Cardiac septum (tissue), 1 donor: ENCODE data around the gene CFAP221. TPM values are rescaled to one million over a fixed set of nuclear protein-coding genes. Genes with fewer than 3 reads are reported as not detected.

Source experiments
- DNase-seq: peaks from one replicate; pipeline ENCODE4 v3.0.0-alpha.2; 2020; ENCODE audit warnings: low spot score
- intact Hi-C: fragments of 100-400 bp; cut with DNase I; formaldehyde crosslinking; loops from one replicate; pipeline ENCODE4 v1.14.0; 2022
- total RNA-seq: library from RNA; stranded (reverse); fragmentation: NEBNext Ultra II Directional; extraction: Animal tissue kit (Norgen Biotek cat#: 25700); gene quantifications from one replicate; pipeline ENCODE4 v1.2.1, GENCODE V29; 2021
- donor health status: DM: no; HTN: no; CAD: no.

The CFAP221 gene
- total RNA-seq, 1 donor from 2014 or later = 1.2 TPM

DNA sequence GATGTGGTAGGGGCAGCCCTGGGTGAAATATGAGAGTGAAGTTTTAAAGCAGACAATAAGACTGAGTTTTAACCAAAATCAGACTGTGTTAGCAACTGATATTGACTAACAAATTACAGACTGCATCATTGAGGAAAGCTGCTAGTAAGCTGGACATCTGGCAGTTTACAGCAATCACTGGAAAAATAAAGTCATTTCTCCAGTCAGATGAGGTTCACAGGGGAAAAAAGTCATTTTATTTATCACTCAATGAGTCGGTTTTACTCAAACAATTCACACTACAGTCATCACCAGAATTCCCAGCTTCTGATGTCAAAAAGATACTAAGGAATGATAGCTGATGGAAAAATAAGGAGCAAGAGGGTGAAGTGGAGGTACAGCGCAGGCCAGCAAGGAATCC, 124.3 kb downstream of the CFAP221 start:
- intact Hi-C loops = no loop called here
- no peak for DNase-seq

DNA sequence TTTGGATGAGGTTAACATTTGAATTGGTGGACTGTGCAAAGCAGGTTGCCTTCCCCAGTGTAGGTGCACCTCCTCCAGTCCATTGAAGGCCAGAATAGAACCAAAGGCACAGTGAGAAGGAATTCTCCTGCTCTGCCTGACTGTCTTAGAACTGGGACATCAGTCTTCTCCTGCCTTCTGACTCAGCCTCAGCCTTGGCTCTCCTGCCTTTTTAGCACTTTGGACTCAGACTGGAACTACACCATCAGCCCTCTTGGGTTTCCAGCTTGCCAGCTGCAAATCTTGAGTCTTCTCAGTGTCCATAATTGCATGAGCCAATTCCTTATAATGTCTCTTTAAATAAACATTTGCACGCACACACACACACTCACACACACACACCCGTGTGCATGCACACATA, 126.8 kb downstream of the CFAP221 start:
- DNase-seq = no peak
- intact Hi-C loops = no loop called here

DNA sequence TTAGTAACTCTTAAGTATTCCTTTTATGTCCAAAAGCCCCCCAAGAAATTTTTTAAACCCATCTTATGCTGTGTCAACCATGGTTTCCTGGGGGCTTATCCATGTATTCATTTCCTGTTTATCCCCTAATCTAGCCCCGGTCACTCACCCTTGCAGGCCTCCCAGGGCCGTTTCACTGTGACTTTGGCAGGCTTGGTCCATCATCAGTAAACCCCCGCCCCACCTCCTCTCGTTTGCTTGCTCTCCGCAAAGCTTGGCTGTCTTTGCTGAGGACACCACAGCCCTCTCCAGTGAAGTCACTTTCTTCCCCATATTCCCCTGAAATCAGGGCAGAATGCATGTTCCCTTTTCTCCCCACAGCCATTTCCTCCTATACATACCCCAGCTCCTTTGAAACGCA, 127.5 kb downstream of the CFAP221 start:
- intact Hi-C loops = no loop called here
- no peak for DNase-seq

DNA sequence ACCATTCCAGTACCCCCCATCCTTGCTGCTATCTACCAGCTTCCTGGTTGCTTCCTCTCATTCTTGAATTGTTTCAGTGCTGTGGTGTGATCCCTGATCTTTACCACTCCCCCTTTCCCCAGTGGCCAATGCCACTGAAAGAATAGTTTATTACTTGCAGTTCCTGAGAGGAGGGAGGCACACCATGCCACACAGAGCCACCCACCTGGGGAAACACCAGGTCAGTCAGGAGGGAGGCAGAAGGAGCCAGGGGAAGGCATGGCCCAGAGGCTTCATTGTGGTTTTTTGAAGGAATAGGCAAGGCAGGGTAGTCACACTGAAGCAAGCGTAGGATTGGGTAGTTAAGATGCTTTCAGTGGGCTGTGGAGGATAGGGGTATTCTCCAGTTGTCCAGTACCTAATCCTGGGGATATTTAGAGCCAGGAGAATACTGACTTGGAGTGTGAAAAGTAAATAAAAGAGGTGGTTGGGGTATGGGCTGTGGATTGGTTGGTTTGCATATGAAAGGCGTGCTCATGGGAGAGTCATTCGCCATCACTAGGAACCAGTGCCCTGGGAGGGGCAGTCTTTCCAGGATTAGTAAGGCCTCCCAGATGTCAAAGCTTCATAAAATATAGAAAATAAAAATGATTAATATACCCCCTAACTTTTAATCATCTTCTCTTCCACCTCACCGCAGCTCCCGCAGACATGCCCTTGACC, 128.1 kb downstream of the CFAP221 start:
- intact Hi-C loops = no loop called here

DNA sequence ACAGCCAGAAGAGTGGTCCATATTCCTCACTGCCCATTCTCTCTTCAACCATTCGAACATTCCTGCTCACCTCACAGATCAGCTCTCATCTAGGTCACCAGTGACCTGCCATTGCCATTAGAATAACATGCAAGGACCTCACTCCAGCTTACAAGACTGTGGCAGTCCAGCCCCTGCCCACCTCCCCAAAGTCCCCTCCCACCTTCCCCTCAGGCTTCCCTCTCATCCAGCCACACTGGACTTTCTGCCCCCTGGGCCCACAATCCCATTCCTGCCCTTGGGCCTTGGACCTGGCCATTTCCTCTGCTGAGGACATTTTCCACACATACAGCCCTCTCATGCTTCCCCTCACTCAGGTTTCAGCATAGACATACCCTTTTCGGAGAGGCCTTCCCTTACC, 129.5 kb downstream of the CFAP221 start:
- no peak for DNase-seq
- intact Hi-C loops = no loop called here

More for the DNA sequence above, 128.1 kb downstream of the CFAP221 start:
- DNase-seq = no peak

DNA sequence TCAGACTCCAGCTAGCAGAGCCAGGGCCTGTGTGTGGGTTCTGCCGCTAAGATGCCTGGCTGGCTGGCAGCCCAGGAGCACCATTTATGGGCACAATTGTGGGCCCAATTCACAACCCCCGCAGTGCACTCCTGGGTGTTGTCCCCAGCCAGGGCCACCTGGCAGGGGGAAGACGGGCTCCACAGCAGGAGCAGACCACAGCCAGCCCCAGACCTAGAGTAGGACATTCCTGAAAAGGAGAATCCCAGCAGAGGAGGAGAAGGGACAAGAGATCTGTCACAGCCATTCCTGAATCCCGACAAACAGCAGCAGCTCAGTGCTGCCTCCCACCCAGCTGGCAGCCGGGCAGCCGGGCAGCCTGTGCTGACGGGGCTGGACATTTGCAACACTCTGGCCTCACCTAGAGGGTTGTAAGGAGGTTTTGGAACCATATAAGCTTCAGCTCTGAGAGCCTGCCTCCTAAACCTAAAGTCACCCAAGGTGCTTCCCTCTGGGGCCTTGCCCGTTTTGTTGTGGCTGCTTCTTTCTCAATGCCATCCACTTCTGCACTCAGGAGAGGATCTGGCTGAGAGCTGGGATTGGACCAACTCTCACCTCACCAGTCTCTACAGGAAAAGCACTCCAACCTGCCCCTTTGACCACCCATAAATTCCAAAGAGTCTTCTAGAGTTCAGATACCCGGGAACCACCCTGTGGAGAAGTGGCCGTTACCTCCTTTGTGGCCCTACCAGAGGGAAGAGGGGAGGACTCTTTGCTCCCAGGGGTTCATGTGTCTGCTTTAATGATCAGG, 130.7 kb downstream of the CFAP221 start:
- no peak for DNase-seq
- intact Hi-C loops = no loop called here

DNA sequence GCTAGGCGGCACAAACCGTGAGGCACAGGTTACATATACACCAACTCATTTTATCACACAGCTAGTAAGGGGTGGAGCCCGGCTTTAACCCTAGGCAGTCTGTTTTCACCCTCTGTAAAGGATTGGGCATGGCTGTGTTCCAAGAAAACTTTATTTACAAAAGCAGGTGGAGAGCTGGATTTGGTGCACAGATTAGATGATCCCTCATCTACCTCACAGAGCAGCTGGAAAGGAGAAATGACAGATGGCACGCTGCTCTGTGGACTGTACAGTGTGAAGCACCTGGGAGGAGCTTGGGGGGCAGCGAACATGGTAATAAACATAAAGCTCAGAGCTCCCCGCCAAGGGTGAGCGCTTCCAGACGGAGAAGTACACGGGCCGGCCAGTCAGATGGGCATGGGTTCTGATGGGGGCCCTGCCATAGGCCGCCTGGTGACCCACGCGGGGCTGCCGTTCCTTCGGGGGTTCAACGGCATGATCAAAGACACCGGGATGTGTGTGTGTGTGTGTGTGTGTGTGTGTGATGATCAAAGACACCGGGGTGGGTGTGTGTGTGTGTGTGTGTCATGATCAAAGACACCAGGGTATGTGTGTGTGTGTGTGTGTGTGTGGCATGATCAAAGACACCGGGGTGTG, 133.9 kb downstream of the CFAP221 start:
- intact Hi-C loops = no loop called here
- no peak for DNase-seq

DNA sequence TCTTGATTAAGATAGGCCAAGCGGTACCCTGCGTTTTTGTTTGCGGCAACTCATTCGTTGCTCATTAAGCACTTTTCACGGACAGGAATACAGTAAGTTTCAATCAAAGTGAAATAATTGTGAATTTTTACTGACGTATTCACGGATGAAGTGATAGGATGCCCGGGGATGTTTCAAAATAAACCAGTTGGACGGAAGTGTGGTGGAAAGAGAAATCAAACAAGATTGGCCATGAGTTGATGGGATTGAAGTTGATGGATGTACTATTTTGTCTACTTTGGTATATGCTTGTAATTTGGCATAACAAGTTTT, 135.2 kb downstream of the CFAP221 start:
- DNase-seq = no peak
- intact Hi-C loops = no loop called here

DNA sequence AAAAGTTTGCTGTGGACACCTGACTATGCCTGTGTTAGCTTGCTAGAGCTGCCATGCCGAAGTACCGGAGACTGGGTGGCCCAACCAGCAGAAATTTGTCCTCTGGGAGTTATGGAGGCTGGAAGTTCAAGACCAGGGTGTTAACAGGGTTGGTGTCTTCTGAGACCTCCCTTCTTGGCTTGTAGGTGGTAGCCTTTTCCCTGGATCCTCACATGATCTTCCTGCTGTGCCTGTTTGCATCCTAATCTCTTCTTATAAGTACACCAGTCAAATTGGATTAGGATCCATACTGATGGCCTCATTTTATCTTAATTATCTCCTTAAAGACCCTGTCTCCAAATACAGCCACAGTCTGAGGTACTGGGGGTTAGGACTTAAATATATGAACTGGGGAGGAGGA, 135.6 kb downstream of the CFAP221 start:
- intact Hi-C loops = no loop called here
- DNase-seq = no peak

DNA sequence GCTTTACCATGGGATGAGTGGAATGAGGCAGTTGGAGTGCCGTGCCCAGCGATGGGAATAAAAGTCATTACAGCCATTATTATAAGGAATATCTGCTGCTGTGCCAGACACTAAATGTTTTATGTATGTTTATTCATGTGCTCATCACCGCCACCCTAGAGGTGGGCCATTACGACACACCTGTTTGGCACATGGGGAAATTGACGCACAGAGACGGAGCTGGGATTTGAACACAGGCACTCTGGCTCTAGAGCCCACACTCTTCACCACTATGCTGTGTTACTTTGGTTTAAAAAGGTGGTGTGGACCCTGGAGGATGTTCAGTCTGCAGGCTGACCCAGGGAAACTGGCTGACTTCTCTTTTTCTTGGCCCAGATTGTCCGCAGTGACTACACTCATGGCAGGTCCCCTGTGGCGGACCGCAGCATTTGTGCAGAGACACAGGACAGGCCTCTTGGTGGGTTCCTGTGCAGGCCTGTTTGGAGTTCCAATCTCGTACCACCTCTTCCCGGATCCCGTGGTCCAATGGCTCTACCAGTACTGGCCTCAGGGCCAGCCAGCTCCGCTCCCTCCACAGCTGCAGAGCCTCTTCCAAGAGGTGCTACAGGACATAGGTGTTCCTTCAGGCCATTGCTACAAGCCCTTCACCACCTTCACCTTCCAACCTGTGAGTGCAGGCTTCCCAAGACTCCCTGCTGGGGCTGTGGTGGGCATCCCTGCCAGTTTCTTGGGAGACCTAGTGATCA, 136.4 kb downstream of the CFAP221 start:
- intact Hi-C loops = no loop called here
- DNase-seq = no peak

DNA sequence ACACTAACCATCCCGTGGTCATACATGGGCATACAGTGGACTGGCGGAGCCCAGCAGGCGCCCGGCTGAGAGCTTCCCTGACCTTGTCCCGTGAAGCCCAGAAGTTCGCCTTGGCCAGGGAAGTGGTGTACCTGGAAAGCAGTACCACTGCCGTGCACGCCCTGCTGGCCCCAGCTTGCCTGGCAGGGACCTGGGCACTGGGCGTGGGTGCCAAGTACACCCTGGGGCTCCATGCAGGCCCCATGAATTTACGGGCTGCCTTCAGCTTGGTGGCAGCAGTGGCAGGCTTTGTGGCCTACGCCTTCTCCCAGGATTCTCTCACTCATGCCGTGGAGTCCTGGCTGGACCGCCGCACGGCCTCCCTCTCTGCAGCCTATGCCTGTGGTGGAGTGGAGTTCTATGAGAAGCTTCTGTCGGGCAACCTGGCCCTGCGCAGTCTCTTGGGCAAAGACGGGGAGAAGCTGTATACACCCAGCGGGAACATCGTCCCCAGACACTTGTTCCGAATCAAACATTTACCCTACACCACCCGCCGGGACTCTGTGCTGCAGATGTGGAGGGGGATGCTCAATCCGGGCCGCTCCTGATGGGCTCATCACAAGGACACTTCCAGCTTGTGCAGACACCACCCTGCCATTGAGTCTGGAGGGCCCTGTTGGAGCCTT, 137.1 kb downstream of the CFAP221 start:
- intact Hi-C loops = no loop called here
- DNase-seq = no peak

DNA sequence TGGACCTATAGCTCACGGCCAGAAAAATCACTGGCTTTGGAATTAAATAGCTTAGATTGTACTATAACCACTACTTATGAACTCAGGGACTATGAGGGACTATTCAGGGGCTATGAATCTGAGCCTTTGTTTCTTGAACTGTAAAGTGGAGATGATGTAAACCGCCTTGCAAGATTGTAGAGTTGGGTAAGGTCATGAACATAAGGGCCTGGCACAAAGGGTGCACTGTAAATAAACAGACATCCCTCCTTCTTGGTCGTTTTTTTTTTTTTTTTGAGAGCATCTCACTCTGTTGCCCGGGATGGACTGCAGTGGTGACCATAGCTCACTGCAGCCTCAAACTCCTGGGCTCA, 137.6 kb downstream of the CFAP221 start:
- DNase-seq = no peak
- intact Hi-C loops = no loop called here

DNA sequence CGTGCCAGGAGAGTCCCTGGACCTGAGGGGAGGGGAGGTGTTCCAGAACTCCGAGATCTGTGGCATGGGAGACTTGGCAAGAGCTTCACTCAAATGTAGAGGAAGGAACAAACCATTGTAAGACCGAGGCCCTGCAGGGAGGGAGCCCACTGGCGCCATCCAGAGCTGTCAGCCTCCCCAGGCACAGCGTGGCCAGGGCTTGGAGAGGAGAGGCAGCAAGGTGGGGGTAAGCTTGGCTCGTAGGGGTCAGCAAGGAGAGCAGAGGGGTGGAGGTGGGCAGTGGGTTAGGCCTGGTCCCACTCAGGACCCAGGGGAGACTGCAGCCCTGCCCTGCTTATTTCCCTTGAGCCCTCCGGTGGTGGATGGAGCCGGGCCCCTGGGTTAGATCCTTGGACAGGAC, 138.3 kb downstream of the CFAP221 start:
- intact Hi-C loops = no loop called here
- peak; percentile 72 for DNase-seq

DNA sequence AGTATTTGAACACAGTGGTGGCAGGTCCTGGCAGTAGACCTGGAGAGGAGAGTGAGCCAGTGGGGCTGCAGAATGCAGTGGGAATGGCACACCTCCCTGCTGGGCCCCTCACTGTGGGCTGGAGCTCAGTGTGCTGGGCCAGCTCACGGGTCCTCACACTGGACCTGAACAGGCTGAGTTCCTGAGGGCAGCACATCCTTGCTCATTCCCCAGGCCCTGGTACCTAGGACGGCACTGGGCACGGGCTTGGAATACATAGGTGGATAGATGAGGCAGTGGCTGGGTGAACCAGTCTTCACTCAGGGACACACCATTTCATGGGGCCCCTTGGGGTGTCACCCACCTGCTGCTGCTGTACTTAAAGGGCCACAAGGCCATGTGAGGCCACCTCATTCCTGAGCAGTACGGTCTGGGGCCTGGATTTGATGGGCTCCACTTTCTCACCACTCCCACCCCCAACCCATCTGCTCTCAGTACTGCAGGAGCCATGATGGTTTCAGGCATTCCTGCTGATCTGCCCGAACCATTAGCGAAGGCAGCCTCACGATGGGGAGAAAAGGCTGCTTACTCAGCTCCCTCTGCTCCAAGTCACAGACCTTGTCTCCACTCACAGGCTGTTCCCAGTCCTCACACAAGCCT, 138.9 kb downstream of the CFAP221 start:
- intact Hi-C loops = no loop called here
- peak; percentile 66 for DNase-seq

DNA sequence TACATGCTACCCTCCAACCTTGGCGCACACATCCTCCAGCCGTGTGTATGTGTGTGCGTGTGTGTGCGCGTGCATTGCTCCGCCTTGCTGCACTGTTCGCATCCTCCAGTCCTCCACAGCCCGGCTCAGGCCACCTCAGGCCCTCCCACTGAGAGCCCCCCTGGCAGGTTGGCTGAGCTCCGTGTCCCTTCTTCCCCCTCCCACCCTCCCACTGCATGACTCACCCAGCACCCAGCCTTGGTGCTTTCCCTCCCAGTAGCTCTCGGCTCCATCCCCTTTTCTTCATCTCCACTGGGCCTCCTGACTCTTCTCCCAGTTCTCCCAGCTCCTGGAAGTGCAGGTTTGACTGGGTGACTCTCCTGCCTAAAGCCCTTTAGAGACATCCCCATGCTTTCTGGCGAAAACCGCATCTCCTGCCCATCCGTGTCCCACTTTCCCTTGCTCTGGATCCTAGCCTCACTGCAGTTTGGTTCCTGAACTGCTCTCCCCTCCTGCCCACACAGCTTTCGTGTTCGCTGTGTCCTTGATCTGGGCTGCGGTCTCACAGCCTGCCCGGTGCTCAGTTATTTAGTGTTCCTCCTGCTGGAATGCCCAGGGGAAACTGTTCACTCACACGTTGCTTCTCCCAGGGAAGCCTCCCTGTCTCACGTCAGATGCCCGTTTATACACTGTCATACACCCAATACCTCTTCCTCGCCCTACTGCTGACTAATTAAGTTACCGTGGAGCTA, 139.6 kb downstream of the CFAP221 start:
- peak; percentile 14 for DNase-seq
- intact Hi-C loops = no loop called here

DNA sequence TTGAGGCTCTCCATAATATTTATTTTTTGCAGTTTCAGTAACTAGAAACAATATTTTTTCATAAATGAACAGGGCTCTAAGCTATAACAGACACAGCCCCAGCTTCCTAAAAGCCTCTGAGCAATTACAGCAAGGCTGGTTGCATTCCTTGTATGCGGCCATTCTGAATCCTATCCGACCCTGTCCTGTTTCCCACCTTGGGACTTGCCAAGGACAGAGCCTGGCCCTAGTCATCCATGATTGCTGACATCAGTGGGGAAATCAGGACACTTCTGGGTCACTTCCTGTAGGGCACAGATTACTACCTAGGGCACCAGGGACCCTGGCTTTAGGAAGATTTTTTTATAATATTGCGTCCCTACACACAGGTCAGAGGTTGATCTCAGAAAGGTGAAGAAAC, 140.3 kb downstream of the CFAP221 start:
- intact Hi-C loops = no loop called here
- DNase-seq = peak; percentile 43

DNA sequence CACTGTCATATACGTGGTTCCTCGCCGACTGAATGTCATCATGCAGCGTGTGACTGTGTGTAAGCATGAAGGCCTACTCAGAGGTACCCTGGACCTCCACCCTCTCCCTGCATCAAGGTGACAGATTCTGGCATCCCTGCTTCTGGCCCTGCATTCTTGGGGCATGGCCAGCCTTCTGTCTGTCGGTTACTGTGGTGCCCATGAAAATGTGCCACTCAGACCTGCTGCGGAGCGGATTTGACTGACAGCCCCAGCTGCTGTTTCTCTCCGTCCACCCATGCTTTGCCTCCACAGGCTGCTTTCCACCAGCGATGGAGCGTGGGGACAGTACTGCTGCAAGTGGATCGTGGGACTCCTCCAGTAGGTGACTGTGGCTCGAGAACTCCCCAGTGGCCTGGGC, 144.4 kb downstream of the CFAP221 start:
- DNase-seq = no peak
- intact Hi-C loops = no loop called here

DNA sequence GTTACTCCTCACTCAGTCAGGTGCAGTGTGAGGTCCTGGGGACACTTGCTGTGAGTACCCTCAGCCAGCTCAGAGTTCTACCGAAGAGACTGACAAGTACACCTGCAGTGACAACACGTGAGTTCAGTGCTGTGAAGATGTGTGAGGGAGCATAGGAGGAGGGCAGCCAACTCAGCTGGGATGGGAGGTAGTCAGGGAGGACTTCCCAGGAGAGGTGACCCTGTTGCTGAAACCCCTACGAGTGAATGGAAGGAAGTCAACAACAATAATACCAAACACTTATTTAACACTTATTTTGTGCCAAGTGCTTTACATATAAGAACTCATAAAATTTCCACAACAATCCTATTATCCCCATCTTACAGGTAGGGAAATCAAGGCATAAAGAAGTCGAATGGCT, 145.0 kb downstream of the CFAP221 start:
- intact Hi-C loops = no loop called here

DNA sequence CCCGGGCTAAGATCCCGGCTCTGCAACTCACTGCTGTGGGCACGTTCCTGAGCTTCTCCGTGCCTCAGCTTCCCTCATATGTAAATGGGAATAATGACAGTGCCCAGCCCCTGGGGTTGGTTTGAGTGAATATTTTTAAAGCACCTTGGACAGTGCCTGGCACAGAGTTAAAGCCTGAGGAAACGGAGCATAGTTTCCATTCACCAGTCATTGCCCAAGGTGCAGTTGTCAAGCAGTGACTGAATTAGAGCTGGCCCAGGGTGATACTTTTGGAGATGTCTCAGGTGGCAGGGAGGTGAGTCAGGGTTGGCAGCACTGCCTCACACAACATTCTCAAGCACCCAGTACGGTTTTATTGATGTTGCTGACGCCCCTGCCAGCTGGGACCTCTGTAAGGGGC, 146.9 kb downstream of the CFAP221 start:
- intact Hi-C loops = no loop called here
- DNase-seq = peak; percentile 36

More for the DNA sequence above, 145.0 kb downstream of the CFAP221 start:
- no peak for DNase-seq
